GM21576 (cell line): ENCODE measurements around the gene PRODH2.

Experiments
- ATAC-seq: cut with Tn5 transposase; IDR thresholded peaks from one replicate; pipeline ENCODE4 v1.9.1; 2021; ENCODE audit warnings: mild to moderate bottlenecking, moderate library complexity; ENCODE audit not compliant: unreplicated experiment

Gene PRODH2

DNA sequence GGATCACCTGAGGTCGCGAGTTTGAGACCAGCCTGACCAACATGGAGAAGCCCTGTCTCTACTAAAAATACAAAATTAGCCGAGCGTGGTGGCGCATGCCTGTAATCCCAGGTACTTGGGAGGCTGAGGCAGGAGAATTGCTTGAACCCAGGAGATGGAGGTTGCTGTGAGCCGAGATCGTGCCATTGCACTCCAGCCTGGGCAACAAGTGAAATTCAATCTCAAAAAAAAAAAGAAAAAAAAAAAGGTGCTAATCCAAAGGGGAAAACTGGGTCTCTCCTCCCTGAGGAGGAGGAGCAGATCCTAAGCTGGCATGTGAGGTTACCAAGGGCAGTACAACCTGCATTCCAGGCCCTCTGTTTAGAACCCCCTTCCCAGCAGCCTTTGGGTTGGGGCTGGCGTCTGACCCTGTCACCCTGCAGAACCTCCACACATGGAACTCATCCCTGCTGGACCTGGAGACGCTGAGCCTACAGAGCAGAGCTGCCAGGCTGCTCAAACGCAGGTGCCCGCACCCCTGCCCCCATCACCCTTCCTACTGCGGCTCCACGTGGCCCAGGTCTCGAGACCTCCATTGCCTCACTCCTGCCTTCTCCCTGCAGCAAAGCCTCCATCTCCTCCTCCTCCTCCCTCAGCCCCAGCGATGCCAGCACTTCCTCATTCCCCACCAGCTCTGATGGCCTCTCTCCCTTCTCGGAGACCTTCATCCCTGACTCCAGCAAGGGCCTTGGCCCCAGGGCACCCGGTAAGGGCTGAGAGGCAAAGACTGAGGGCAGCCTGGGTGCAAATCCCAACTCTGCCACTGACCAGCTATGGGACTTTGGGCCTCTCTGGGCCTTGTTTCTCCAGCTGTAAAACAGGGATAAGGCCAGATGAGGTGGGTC is 48.0 kb downstream of the PRODH2 start:
- no peak for ATAC-seq

DNA sequence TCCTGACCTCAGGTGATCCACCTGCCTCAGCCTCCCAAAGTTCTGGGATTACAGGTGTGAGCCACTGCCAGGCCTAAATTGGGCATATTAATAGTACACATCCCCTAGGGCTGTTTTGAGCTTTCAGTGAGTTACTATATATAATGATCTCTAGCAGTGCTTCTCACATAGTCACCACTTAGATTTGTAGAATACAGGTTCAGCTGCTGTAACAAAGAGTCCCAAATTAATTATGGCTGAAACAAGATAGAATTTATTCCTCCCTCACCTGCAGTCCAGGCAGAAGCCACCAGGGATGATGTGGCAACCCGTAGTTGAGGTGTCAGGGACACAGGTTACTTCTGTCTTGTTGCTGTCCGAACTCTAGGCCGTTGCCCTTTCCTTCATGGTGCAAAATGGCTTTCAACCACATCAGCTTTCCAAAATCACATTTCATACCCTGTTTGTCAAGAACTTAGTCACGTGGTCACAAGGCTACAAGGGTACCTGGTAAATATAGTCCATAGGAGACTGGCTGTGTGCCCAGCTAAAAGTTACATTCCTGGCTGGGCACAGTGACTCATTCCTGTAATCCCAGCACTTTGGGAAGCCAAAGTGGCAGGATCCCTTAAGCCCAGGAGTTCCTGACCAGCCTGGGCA is 51.8 kb downstream of the PRODH2 start:
- ATAC-seq: no peak

DNA sequence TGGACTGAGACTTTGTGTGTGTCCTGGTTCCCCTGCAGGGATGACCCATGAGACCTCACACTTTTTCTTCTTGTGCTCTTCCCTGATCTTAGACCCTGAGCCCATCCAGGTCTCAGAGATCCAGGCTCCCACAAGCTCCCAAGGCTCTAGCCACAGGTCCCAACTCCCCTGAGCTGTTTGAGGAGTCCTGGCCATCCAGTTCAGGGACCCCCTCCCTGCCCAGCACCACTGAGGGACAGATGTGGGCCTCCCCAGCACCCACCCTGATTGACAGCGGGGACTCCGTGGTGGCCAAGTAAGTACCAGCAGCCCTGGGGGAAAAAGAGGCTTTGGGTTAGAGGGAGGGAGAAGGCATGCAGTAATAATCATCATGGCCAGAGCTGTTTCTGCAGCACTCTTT is 52.9 kb downstream of the PRODH2 start:
- ATAC-seq: no peak

DNA sequence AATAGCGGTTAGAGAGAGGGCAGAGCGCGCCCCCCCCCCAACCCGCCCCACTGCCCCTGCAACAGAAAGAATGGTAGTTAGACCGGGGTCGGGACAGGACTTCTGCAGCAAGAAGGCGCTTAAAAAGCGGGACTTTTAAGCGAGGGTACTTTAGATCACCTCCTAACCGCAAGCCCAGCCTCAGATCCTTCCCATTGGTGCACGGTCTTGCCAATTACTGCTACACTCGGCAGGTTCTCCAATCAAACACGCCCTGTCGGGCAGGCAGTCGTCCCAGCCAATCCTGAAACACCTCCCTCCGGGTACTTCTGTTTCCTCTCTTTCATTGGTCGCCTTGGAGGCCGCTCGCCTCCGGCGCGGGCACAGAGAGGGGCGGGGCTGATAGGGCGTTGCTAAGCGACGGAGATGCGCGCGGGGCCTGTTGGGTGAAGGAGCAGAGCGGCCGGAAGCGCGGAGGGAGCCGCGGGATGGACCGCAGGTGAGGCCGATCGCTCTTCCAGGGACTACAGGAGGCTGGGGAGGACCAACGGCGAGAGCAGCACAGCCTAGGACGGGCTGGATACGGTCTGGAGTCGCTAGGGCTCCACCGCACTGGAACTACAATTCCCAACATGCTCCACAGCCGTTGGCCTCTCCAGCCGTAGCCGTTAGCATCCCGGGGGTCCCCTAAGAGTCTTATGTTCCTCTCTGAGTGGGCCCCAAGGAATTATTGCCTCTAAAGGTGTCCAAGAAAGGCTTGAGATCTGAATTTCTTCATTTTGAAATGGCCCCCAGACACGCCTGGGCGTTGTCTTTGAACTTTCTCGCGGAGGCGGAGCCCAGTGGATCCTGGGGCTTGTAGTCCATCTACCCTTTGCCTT is 54.7 kb downstream of the PRODH2 start, which contains the start of gene PROSER3:
Gene PROSER3 (plus strand): TSS at position 428 of the 860 bp plus-strand sequence. CDS start 40 bp downstream, at position 468.
- peak; percentile 90 for ATAC-seq

DNA sequence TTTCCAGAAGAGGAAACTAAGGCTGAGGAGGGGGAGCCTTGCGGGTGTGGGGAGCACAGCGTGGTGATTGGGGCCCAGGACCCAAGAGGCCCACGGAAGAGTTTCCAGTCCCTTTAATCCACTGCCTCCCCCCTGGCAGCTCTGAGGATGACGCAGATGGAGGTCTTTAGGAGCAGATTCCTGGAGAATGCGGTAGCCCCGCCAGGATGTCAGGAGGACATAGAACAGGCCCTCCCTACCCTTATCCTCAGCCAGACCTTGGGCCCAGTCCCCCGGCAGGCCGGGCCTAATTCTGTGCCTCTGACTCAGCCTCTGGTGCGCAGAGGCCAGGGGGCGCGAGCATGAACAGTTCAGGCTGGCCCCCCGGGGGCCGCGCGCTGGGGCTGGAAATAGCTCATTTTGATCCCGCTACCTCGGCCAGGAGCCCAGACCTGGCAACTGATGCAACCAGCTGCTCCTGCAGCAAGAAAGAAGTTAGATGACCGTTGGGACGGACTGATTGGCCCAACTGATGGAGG is 55.4 kb downstream of the PRODH2 start:
- ATAC-seq: no peak

DNA sequence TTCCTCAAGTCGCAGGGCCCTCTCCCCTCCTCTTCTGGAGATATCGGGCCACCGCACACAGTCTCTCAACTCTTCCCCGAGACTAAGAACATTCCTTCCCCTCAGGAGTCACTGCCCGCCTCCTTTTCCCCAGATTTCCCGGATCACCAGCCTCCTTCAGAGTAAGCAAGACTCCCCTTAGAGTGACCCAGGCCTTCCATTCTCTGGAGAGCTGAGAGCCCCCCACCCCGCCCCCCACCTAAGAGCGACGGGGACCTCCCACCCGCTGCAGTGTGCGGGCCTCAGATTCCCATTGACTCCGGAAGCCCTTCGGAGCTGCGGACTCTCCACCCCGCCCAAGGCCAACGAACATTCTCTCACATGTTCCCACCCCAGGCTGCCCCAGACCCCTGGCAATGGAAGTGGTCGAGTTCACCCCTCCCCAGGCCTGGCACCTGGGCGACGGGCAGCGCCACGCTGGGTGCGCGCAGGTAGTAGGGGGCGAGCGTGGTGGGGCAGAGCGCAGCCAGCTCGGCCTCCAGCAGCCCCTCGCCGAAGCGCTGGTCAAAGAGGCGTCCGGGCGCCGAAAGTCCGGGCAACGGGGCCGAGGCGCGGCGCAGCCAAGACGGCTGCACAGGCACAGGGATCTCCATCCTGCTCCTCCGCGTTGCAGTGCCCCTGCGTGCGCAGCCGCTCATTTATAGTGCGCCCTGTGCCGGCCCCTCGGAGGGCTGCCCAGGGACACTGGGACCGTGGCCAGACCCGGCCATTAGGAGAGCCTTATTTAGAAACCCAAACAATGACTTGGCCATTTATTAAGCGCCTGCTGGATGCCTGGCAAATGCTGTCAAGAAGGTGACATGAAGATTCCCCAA is 56.0 kb downstream of the PRODH2 start, which contains the start of gene HSPB6:
Gene HSPB6 (minus strand): TSS at position 653 of the 854 bp plus-strand sequence. CDS start 21 bp downstream, at position 632.
- ATAC-seq: no peak

DNA sequence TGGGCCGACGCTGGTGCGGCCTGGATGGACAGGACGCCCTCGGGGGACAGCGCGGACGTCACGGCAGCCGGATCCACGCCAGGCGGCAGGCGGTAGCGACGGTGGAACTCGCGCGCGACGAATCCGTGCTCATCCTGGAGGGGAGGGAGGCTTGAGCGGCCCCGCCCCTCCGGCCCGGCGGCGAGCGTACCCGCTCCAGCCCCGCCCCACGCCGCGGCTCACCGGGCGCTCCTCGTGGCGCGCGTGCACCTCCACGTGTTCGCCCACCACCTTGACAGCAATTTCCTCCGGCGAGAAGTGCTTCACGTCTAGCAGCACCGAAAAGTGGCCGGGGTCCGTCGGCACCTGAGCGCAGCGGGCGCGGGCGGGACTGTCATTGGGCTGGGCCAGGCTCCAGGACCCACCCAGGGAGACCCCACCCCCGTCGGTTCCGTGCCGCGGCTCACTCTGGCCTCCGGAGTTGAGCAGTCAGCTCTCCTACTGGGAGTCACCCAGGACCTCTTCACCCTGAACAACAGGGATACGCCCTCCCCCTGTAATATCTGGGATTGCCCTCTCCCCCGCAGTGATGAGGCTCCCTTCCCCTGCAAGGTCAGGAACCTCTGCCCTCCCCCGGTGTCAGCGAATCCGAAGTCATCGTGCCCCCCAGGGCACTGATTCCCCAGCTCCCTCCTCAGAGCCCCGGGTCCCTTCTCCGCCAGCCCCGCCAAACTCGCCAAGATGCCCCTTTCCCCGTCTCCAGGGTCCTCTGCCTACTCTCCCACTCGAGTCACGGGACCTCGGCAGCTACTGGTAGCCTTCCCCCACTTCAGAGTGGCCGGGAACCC is 56.9 kb downstream of the PRODH2 start:
- ATAC-seq: no peak

- ATAC-seq: no peak
Measured at GRCh38 chr19:35755131-35755549, 57.5 kb downstream of the PRODH2 start.

- ATAC-seq: no peak
Measured at GRCh38 chr19:35754370-35755130, 58.1 kb downstream of the PRODH2 start.

DNA sequence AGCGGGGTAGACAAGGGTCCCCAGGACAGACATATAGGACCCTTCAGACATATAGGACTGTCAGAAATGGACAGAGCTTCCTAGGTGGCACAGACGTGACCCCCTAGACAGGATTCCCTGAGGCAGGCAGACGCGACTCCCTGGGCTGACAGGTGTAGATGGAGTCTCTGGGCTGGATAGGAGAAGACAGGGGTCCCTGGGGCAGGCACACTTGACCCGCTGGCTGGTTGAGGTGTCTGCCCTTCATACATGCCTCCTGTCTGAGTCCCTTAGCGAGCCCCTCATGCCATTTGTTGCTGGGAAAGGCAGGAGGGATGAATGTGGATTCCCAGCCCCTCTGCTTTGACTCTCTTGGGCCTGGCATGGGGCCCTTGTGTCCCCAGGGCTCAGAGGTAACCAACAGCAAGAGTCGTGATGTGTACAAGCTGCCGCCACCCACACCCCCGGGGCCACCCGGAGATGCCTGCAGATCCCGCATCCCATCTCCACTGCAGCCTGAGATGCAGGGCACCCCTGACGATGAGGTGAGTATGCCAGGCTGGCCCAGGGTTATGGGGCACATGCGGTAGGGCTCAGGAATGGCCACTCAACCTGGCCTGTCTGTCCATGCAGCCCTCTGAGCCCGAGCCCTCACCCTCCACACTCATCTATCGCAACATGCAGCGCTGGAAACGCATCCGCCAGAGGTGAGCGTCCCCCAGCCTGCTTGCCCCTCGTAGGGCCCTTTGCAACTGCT is 58.8 kb downstream of the PRODH2 start:
- ATAC-seq: no peak

DNA sequence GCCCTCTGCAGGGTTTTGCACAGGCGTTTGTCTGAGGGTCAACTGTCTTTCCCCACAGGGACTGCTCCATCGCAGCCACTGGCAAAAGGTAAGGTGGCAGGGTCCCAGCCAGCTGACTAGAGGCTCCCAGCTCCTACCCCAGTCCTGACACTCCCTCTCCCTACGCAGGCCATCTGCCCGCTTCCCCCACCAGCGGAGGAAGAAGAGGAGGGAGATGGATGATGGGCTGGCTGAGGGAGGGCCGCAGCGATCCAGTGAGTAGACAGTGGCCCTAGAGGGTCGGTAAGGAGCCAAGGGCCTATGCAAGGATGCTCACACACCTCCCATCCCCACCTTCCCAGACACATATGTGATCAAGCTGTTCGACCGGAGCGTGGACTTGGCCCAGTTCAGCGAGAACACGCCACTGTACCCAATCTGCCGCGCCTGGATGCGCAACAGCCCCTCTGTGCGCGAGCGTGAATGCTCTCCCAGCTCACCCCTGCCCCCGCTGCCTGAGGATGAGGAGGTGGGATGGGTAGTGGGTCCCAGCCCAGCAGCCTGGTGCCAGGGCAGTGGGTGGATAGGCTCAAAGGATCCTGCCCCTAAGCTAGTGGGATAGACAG is 59.8 kb downstream of the PRODH2 start:
- no peak for ATAC-seq

DNA sequence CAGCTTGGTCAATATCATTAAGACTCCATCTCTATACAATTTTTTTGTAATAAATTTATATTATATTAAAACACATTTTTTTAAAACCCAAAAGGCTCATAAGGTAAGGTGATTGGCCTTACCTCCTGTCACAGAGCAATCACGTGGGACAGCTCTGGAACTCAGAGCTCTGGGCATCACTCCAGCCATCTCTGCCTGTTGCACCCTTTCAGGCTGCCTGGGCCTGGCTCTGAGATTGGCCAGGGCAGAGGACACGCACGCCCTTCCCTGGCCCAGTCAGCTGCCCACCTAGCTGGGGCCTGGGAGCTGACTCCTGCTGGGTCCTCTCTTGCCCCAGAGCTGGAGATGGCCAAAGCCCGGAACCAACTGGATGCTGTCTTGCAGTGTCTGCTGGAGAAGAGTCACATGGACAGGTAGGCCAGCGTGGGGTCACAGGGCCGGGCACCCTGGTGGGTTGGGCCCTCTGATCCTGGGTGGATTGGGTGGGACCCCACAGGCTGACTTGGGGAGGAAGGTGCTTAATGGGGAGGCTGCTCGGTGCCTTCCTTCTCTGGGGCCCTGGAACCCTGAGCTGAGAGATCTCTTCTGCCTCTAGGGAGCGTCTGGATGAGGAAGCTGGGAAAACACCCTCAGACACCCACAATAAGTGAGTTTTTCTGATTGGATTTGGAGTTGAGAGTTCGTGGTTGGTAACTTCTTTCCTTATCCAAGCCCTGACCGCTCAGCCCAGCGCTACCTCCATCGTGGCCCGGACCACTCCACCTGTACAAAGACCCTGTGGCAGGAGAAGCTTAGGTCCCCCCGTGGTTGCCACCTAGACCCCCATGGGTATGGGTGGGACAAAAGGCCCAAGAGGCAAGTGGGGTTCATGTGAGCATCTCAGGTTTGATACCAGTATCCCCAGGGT is 60.6 kb downstream of the PRODH2 start:
- ATAC-seq: no peak

- ATAC-seq: no peak
Measured at GRCh38 chr19:35750167-35750566, 62.5 kb downstream of the PRODH2 start.
